ENCODE measurements around the gene HDAC5. TPM values are rescaled to one million over a fixed set of nuclear protein-coding genes. Genes with fewer than 3 reads are reported as not detected.

HDAC5 gene
- total RNA-seq, 1 donor = 69.3 TPM

DNA sequence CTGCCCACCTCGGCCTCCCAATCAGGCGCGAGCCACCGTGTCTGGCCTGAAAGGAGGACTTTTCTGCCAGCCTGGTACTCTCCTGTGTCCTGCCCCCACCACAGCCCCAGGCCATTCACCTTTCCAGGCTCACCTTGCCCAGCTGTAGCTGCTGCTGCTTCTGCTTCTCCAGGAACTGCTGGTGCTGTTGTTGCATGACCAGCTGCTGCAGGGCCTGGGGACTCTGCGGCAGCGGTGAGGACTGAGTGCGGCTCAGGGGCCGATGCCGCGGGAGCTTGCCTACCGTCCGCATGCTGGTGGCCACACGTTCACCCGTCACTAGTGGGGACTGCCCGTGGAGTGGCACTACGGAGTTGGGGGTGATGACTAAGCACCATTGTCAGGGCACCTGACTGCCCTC, 35.2 kb downstream of the HDAC5 start:
- H3K9me3 ChIP-seq (ENCODE audit: low read depth, low read length) = no peaks in the 10 kb centered on the region
- H3K27me3 ChIP-seq (ENCODE audit: insufficient read depth, low read length) = no peaks in the 10 kb centered on the region
- H3K4me1 ChIP-seq (ENCODE audit: insufficient read depth, low read length) = no peaks in the 10 kb centered on the region
- no peak overlapping the region for H3K4me3 ChIP-seq (ENCODE audit: low read length)

DNA sequence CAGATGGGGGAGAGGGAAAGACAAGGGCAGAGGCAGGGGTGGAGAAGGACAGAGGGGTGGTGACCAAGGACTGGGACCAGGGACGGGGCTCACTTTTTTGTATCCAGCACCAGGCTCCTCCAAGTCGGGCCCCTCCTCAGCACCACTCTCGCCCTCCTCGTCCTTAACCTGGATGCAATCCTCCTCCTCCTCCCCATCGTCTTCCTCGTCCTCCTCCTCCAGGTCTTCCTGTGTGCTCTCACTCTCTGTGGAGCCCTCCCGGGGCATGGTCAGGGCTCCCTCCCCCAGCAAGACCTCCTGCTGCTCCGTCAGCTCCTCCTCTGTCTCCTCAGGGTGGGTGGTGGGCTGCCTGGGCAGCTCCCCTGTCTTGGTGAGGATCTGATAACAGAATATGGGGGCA, 36.1 kb downstream of the HDAC5 start:
- no peak overlapping the region for H3K4me3 ChIP-seq (ENCODE audit: low read length)
- H3K9me3 ChIP-seq (ENCODE audit: low read depth, low read length) = no peaks in the 10 kb centered on the region
- no peaks in the 10 kb centered on the region for H3K4me1 ChIP-seq (ENCODE audit: insufficient read depth, low read length)
- H3K27me3 ChIP-seq (ENCODE audit: insufficient read depth, low read length) = no peaks in the 10 kb centered on the region

DNA sequence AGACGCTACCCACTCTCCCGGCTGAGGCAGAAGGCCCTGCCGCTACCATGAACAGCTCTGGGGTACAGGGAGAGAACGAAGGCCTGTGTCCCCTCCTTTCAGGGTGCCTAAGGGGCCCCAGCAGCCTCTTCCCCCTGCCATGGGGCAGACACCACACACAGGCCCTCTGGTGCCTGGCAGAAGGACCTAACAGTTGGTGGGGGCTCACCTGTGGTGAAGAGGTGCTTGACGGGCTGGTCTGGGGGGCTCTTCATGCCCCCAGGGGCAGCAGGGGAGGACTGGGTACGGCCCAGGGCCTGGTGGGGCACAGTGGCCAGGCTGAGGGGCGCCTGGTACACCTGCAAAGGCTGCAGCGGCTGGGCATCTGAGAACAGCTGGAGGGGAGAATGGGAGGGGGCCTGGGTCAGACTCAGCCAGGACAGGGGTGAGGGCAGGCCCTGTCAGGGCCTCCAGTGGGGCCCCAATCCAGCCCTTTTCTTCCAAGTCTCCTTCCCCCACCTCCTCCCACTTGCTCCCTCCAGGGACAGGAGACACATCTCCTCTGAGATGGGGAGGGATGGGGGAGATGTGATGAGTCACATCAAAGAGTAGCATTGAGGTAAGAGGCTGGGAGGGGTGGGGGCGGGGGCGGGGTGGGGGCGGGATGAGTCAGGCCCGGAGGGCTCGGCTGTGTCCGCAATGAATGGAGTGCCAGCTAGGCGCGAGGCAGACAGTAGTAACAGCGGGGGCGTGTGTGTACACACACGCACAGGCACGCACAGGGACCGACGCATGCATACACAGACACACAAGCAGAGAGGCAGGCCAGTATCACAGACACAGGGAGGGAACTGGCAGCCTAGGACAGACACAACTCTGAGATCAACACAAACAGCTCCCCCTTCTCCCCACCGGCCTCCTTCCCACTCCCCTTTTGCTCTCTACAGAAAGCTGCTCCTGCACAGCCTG, 36.8 kb downstream of the HDAC5 start:
- no peak overlapping the region for H3K4me3 ChIP-seq (ENCODE audit: low read length)
- no peaks in the 10 kb centered on the region for H3K9me3 ChIP-seq (ENCODE audit: low read depth, low read length)
- no peaks in the 10 kb centered on the region for H3K4me1 ChIP-seq (ENCODE audit: insufficient read depth, low read length)
- H3K27me3 ChIP-seq (ENCODE audit: insufficient read depth, low read length) = no peaks in the 10 kb centered on the region

DNA sequence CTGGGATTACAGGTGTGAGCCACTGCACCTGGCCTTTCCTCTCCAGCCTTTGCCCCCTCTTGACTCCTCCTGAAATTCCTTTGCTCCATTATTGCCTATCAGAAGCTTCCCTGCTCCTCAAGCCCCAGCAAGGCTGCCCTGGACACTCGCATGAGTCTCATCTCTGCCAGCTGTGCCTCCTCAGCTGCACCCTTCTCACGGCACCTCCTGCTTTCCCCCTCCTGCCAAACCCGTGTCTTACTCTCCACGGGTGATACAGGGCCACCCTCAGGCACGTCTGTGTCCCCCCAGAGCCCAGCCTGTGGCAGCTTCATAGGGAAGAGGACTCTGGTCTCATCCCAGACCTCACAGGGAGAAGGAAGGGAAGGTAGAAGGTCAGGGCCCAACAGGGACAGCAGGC, 37.5 kb downstream of the HDAC5 start:
- Histone ChIP-seq H3K9me3 (ENCODE audit: low read depth, low read length) (no peaks in the 10 kb centered on the region), H3K4me1 (ENCODE audit: insufficient read depth, low read length) (no peaks in the 10 kb centered on the region), H3K27me3 (ENCODE audit: insufficient read depth, low read length) (no peaks in the 10 kb centered on the region), H3K4me3 (ENCODE audit: low read length) (no peak overlapping the region)

DNA sequence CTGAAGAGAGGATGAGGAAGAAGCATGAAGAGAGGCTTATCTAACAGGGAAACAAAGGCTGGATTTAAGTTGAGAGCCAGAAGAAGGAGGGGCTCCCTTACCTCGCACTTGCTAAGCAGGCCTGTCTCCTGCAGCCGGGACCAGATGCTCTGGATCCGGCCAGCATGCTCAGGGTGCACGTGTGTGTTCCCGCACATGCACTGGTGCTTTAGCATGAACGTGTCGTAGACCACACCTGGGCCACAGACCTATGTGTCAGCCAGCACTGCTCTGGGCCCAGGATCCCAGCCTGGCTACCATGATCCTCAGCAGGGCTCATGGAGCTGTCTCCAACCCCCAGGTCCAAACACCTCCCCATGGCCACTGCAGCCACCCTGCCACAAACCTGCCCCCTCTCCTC, 38.5 kb downstream of the HDAC5 start:
- H3K9me3 ChIP-seq (ENCODE audit: low read depth, low read length) = no peaks in the 10 kb centered on the region
- H3K27me3 ChIP-seq (ENCODE audit: insufficient read depth, low read length) = no peaks in the 10 kb centered on the region
- H3K4me3 ChIP-seq (ENCODE audit: low read length) = no peak overlapping the region
- peaks cover 6% of the 10 kb centered on the region for H3K4me1 ChIP-seq (ENCODE audit: insufficient read depth, low read length)

DNA sequence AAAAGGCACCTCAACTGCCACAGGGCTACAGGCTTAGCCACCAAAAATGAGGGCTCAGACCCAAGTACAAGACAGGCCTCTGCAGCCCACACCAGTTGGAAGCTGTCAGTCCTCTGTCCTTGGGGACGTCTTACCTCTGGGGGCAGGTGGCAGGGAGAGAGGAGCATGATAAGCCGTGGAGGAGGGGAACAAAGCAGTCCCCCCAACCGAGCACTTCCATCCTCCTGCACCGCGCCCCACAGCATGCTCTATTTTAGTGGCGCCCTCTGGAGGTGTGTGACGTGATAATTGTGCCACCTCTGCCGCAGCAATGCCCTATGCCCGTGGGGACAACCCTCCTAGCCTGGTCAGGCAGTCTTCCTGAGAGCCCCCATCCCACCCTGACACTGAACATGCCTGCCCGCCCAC, 39.3 kb downstream of the HDAC5 start:
- Histone ChIP-seq H3K9me3 (ENCODE audit: low read depth, low read length) (no peaks in the 10 kb centered on the region), H3K4me1 (ENCODE audit: insufficient read depth, low read length) (peaks cover 9% of the 10 kb centered on the region), H3K4me3 (ENCODE audit: low read length) (no peak overlapping the region), H3K27me3 (ENCODE audit: insufficient read depth, low read length) (no peaks in the 10 kb centered on the region)

DNA sequence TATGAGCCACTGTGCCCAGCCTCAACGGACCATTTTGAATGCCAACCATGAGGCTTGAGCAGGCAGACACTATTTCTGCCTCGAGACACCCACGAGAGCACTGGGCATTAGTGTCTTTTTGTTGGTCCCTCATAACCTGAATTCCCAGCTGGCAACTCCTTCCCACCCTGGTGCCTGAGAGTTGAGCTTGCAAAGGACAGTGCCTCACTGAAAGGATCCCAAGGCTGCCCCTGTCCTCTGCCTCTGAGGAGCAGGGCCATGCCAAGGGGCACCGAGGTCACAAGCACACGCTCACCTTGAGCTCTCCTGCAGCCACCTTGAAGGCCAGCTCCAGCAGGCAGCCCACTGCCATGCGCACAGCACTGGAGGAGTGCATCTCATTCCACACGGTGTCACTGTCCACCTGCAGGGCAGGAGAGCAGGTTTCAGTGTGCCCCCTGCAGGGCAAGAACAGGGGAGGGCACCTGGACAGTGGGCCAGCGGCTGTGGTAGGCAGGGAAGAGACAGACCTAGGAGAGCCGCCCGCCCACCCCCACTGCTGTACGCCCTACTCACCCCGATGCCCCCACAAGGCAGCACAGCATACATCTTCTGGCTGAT, 40.1 kb downstream of the HDAC5 start:
- no peak overlapping the region for H3K4me3 ChIP-seq (ENCODE audit: low read length)
- H3K27me3 ChIP-seq (ENCODE audit: insufficient read depth, low read length) = no peaks in the 10 kb centered on the region
- H3K9me3 ChIP-seq (ENCODE audit: low read depth, low read length) = no peaks in the 10 kb centered on the region
- peaks cover 9% of the 10 kb centered on the region for H3K4me1 ChIP-seq (ENCODE audit: insufficient read depth, low read length)

DNA sequence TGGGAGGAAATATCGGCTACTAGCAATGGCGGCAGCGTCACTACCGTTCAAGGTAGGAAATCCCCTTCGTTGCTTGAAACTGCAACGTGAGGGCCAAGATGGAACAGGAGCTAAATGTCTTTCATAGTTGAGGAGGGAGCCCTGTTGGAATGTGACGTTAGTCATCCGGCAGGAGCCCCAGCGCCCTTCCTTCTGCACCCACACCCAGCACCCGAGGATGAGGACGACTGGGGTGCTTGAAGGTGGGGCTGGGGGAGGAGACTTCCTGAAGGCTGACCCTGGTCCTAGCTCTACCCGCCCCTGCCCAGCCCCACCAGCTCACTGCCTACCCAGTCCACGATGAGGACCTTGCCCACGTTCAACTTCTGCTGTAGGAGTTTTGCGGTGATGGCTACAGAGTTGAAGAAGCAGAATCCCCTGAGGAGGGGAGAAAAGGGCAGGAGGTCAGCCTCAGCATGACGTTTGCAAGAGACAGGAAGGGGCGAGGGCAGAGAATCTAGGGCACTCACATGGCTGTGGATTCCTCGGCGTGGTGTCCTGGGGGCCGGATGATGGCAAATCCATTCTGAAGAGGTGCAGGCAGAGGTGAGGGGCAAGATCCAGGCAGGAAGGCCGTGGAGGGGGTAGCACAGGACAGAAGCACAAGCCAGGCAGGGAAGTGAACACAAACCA, 41.0 kb downstream of the HDAC5 start:
- Histone ChIP-seq H3K27me3 (ENCODE audit: insufficient read depth, low read length) (no peaks in the 10 kb centered on the region), H3K4me1 (ENCODE audit: insufficient read depth, low read length) (peaks cover 17% of the 10 kb centered on the region), H3K9me3 (ENCODE audit: low read depth, low read length) (no peaks in the 10 kb centered on the region), H3K4me3 (ENCODE audit: low read length) (no peak overlapping the region)

DNA sequence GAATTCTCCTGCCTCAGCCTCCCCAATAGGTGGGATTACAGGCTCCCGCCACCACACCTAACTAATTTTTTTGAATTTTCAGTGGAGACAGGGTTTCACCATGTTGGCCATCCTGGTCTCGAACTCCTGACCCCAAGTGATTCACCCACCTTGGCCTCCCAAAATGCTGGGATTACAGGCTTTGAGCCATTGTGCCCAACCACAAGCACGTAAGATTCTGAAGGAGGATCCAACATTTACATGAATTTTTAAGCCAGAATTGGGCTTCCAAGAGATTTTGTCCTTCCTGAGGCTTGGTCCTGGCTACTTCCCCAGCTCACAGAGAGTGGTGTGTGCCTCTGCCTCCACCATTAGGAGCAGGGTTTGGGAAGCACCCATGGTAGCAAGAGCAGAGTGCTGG, 41.8 kb downstream of the HDAC5 start:
- Histone ChIP-seq H3K4me1 (ENCODE audit: insufficient read depth, low read length) (peaks cover 24% of the 10 kb centered on the region), H3K27me3 (ENCODE audit: insufficient read depth, low read length) (no peaks in the 10 kb centered on the region), H3K9me3 (ENCODE audit: low read depth, low read length) (no peaks in the 10 kb centered on the region), H3K4me3 (ENCODE audit: low read length) (no peak overlapping the region)

DNA sequence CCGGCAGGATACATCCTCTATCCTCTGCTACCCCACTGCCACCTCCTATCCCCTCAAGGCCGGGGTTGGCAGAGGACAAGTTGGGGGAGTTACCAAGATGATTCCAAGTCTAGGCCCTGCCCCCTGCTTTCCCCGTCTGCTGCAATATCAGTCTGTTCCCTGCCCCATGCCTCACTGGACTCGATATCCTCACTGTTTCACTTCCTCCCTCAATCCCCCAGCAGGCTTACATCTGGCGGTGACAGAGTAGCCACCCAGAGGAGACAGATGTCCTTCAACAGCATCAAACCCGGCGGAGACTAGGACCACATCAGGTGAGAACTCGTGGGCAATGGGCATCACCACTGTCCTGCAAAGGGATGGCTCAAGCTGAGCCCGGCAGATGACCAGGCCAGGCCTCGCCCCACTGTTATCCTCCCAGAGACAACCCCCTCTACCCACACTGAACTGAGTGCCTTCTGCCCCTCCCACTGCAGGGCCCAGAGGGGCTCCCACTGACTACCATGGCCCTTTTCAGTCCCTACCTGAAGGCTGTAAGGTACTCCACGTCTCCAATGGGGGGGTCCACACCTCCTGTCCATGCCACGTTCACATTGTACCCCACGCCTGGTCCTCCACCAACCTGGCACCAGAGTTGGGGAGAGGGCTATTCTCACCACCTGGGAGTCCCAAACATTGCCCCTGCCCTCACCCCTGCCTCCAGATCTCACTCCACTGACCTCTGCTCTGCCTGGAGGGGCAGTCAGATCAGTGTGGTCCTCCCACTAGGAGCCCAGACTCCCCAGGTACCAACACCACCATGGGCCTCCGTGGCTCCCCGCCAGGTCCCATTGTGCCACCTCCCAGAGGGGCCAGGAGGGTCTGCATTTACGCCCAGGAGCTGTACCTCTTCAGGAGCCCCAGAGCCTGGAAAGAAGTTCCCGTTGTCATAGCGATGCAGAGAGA, 43.3 kb downstream of the HDAC5 start:
- no peak overlapping the region for H3K4me3 ChIP-seq (ENCODE audit: low read length)
- no peaks in the 10 kb centered on the region for H3K27me3 ChIP-seq (ENCODE audit: insufficient read depth, low read length)
- no peaks in the 10 kb centered on the region for H3K9me3 ChIP-seq (ENCODE audit: low read depth, low read length)
- peaks cover 24% of the 10 kb centered on the region for H3K4me1 ChIP-seq (ENCODE audit: insufficient read depth, low read length)

DNA sequence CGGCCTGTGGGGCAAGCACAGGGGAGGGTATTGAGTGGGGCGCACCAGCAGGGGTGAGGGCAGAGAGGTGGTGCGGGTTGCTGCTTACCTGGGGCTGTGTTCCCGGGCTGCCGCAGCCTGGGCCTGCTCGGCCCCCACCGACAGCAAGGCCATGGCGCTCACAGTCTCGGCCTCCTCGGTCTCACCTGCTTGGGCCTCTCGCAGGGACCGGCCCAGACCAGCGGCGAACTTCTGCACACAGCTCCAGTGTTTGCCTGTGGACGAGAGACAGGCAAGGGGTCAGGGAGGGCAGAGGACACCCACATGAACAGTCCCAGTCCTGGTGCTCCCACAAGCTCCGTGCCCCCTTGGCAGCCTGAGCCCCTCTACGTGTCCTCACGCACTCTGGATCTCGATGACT, 45.0 kb downstream of the HDAC5 start:
- H3K9me3 ChIP-seq (ENCODE audit: low read depth, low read length) = no peaks in the 10 kb centered on the region
- H3K27me3 ChIP-seq (ENCODE audit: insufficient read depth, low read length) = no peaks in the 10 kb centered on the region
- no peak overlapping the region for H3K4me3 ChIP-seq (ENCODE audit: low read length)
- peaks cover 24% of the 10 kb centered on the region for H3K4me1 ChIP-seq (ENCODE audit: insufficient read depth, low read length)

DNA sequence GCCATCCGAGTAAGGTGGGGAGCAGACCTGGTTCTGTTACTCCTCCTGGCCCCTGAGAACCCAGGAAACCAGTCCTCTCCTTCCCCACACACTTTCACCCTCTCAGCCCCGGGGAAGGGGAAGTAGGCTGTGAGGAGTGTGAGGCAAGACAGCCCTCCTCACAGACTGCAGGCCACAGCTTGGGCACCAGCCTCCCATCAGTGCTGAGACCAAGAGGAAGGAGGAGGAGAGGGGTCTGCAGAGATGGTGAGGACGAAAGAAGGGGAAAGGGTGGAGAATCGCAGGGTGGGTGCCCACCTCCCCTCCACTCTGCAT, 45.9 kb downstream of the HDAC5 start:
- no peak overlapping the region for H3K4me3 ChIP-seq (ENCODE audit: low read length)
- H3K27me3 ChIP-seq (ENCODE audit: insufficient read depth, low read length) = no peaks in the 10 kb centered on the region
- peaks cover 24% of the 10 kb centered on the region for H3K4me1 ChIP-seq (ENCODE audit: insufficient read depth, low read length)
- no peaks in the 10 kb centered on the region for H3K9me3 ChIP-seq (ENCODE audit: low read depth, low read length)

DNA sequence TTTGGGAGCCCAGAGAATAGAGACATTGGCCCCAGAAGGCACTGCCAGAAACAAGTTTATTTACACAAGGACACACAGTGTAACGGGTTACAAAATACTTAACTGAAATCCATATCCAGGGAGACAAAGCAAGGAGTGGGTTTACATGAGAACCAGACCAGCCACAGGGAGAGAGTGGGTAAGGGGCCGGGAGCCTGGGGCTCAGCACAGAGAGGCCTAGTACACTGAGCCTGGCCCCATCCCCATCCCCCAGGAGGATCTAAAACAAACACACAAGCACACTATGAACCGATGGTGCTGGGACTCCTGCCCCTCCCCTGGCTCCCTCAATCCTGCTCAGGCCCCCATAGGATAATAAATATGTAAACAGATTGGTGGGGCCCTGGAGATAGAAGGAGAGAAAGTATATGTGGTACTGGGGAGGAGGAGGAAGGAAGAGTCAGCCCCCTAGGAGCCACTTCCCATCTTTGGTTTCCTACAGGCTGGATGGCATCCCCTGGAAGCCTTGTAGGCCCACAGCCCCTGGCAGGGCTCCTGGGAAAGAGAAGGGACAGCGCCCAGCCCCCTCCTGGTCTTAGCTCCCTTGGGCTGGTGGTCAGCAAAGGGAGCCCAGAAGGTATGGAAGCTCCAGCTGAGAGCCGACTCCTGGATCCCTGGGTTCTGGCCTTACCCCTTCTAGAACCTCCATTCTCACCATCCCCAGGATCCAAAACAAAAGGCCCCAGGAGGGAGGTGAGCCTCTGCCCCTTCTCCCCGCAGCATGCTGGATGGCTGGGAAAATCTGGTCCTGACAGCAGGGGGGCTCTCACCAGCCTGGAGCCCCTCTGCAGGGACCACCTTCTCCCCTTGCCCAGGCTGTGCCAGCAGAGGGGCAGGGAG, 46.5 kb downstream of the HDAC5 start:
- no peaks in the 10 kb centered on the region for H3K9me3 ChIP-seq (ENCODE audit: low read depth, low read length)
- no peaks in the 10 kb centered on the region for H3K27me3 ChIP-seq (ENCODE audit: insufficient read depth, low read length)
- no peak overlapping the region for H3K4me3 ChIP-seq (ENCODE audit: low read length)
- peaks cover 27% of the 10 kb centered on the region for H3K4me1 ChIP-seq (ENCODE audit: insufficient read depth, low read length)

Data from mononuclear cell (primary cell).